ENCODE results near the gene TSC2.
"Not testable (repeated sequence)": the region's sequence is repeated elsewhere in the genome, so short reads cannot be mapped to it uniquely, and the experiment has no call there.

The TSC2 gene

DNA sequence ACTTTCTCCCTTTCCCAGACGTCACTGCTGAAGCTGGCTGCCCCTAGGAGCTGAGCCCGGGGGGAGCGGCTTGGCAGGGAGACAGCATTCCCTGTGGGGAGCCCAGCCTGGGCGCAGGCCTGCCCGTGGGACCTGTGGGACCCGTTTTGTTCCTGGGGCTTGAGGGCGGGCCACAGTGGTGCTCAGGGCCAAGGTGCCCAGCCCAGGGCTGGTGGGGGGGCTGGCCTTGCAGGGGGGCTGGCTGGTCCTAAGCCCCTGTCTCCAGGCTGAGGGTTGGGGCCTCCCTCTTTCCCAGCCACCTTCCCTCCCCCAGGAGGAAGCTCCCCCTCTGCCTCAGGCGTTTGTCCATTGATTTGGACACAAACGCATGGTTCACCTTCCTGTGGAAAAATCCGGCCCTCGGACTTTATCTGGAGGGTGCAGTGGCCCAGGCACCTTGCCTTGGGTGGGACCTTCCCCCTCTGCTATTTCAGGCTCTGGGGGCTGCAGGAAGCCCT lies 16.7 kb upstream of the TSC2 start:
- in situ Hi-C loops (cut with MboI; ENCODE audit: low pct_unique_long_range_greater_than_20kb, low sequenced_read_pairs, unreplicated experiment), result no loop called here
- TF ChIP-seq, protein P1, sequence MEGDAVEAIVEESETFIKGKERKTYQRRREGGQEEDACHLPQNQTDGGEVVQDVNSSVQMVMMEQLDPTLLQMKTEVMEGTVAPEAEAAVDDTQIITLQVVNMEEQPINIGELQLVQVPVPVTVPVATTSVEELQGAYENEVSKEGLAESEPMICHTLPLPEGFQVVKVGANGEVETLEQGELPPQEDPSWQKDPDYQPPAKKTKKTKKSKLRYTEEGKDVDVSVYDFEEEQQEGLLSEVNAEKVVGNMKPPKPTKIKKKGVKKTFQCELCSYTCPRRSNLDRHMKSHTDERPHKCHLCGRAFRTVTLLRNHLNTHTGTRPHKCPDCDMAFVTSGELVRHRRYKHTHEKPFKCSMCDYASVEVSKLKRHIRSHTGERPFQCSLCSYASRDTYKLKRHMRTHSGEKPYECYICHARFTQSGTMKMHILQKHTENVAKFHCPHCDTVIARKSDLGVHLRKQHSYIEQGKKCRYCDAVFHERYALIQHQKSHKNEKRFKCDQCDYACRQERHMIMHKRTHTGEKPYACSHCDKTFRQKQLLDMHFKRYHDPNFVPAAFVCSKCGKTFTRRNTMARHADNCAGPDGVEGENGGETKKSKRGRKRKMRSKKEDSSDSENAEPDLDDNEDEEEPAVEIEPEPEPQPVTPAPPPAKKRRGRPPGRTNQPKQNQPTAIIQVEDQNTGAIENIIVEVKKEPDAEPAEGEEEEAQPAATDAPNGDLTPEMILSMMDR (IDR thresholded peaks at IDR 0.05; ENCODE audit: extremely low read depth, insufficient read depth, missing control alignments), result no peak
- no peak for DNase-seq (ENCODE audit: low spot score)

DNA sequence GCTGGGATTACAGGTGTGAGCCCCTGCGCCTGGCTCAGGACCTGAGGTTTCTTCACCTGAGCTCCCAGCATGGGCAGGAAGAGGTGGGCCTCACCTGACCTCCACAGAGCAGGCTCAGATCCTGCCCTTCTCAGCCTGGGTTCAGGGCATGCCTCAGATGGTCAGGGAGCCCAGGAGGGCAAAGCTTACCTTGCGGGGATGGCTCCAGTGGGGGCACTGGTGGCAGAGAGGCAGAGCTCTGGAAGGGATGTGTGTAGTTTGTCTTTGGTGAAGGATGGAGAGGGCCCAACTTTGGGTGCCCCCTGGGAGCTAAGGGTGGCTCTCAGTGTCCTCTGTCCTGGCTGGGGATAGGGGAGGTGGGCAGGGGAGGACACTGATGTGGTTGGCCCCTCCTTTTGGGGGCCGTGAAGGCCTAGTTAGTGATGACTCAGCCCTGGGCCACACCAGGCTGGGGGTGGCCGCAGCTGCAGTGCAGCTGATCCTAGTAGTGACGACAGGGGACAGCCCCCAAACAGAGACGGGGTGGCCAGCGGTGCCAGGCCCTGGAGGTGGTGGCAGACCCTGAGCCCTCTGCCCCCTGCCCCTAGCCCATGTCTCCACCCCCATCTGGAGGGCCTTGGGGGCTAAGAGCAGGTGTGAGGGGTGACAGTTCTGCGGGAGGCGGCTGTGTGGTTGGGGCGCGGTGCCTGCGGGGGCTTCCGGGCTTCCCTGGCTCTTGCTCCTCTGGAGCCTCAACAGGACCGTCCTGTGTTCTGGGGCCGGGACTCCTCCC lies 15.3 kb upstream of the TSC2 start:
- TF ChIP-seq, protein P1 (IDR thresholded peaks at IDR 0.05; ENCODE audit: extremely low read depth, insufficient read depth, missing control alignments), result no peak
- in situ Hi-C loops (cut with MboI; ENCODE audit: low pct_unique_long_range_greater_than_20kb, low sequenced_read_pairs, unreplicated experiment), result no loop called here
- no peak for DNase-seq (ENCODE audit: low spot score)

DNA sequence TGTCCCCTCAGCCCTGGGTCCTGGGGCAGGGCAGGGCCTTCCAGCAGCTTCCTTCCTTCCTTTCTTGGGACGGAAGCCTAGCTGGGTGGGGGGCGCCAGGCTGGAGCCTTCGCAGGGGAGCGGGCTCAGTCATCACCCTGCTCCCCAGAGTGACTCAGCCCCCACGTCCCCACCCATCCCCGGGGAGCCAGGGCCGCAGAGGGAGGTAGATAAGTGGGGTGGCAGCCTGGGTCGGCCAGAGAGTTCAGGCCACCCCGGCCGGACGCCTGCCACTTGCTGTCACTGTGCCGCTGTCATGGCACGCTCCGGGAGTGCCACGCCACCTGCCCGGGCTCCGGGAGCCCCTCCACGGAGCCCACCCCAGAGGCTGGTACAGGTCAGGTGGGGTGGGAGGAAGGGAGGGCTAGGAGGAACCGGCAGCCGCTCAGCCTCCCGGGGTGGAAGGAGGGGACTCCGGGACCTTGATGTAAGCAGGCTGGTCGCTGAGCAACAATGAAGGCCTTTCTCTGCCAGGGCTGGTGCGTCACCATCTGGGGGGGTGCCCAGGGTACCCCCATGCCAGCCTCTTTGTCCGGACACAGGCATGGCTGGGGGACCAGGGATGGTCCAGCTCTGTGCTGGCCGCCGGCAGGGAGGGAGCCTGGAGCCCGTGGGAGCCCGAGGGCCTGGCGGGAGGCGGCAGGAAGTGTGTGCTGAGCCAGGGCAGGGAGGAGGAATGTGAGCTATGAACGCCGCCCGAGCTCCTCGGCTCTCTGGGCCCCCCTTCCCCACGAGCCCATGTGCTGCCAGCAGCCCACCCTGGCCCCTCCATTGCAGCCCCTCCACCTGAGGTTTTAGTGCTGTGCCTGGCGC lies 14.5 kb upstream of the TSC2 start:
- no peak for DNase-seq (ENCODE audit: low spot score)
- TF ChIP-seq, protein P1 (IDR thresholded peaks at IDR 0.05; ENCODE audit: extremely low read depth, insufficient read depth, missing control alignments), result no peak
- in situ Hi-C loops (cut with MboI; ENCODE audit: low pct_unique_long_range_greater_than_20kb, low sequenced_read_pairs, unreplicated experiment), result no loop called here

DNA sequence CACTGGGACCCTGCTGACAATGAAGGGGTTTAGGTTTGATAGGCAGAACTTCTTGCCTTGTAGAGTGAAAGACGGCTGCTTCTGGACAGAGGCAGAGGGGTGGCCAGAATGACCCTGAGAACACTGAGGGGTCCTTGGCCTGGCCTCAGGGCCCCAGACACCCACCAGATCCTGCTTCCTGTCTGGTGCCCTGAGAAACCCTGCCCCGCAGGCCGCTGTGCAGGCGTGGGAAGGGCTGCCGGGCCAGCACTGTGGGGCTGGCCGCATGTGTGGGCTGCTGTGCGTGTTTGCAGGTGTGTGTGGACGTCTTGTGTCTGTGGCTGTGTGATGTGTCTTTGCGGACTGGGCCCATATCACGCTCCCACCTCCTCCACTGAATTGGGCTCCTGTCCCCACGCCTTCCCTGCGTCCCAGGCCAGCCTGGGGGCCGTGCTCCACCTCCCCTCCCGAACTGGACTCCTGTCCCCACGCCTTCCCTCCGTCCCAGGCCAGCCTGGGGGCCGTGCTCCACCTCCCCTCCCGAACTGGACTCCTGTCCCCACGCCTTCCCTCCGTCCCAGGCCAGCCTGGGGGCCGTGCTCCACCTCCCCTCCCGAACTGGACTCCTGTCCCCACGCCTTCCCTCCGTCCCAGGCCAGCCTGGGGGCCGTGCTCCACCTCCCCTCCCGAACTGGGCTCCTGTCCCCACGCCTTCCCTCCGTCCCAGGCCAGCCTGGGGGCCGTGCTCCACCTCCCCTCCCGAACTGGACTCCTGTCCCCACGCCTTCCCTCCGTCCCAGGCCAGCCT lies 13.7 kb upstream of the TSC2 start:
- in situ Hi-C loops (cut with MboI; ENCODE audit: low pct_unique_long_range_greater_than_20kb, low sequenced_read_pairs, unreplicated experiment); DNase-seq (ENCODE audit: low spot score): not testable (repeated sequence)

DNA sequence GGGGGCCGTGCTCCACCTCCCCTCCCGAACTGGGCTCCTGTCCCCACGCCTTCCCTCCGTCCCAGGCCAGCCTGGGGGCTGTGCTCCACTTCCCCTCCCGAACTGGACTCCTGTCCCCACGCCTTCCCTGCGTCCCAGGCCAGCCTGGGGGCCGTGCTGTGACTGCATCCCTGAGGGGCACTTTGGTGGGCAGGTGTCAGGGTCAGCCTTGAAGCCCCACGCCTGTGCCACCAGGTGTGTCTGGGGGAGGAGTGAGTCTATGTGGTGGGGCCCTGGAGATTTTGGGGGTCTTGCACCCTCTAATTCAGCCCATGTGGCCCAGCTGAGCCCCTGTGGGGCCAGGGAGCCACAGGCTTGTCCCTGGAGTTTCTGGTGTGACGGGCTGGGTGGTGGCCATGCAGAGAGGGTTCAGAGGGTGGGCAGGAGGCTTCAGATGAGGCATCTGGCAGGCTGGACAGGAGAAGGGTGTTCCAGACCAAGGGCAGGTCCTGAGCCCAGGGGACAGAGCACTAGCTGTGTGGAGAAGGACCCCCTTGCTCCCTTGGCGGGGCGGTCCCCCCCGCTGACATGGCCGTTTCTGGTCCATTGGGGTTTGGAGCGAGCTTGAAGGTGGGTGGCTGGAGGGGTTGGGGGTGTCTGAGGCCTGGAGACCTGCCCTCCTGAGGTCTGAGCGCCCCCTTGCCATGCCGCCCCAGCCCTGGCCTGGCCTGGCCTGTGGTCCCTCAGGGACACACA lies 12.9 kb upstream of the TSC2 start:
- TF ChIP-seq, protein P1 (IDR thresholded peaks at IDR 0.05; ENCODE audit: extremely low read depth, insufficient read depth, missing control alignments), result no peak
- in situ Hi-C loops (cut with MboI; ENCODE audit: low pct_unique_long_range_greater_than_20kb, low sequenced_read_pairs, unreplicated experiment), result no loop called here
- no peak for DNase-seq (ENCODE audit: low spot score)

DNA sequence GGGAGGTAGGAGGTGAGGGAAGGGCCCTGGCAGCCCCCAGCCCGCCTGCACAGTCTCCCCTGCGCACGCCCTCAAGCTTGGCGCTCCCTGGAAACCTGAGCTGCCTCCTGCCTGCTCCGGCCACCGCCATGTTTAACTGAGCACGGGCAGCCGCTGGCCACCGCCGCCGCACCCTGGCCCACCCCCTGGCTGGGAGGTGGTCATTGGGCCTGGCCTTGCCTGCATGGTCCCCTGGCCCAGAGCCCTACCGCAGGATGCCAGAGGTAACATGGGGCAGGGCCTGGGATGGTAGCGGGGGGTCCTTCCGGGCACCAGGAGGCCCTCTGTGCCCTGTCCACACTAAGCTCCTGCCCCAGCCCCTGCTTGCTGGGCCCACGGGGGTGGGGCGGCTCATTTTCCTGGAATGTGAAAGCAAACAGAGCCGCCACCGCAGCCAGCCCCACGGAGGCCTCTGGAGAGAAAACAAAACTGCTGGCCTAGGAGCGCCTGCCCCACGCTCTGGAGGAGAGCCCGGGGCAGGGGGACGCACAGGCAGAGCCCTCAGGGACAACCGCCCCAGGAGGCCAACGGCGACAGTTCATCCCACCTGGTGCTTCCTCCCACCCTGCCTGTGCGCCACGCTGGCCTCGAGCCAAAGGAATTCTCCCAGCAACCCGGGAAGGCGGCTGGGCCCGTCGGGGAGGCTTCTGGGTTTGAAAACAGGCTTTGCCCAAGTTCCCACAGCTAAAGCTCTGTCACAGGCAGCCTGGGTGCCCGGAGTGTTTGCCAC lies 12.2 kb upstream of the TSC2 start:
- in situ Hi-C loops (cut with MboI; ENCODE audit: low pct_unique_long_range_greater_than_20kb, low sequenced_read_pairs, unreplicated experiment), result no loop called here
- DNase-seq (ENCODE audit: low spot score), result no peak
- TF ChIP-seq, protein P1 (IDR thresholded peaks at IDR 0.05; ENCODE audit: extremely low read depth, insufficient read depth, missing control alignments), result no peak

Measured in GM13977 (cell line).